ENCODE measurements around the gene NFAT5. TPM values are rescaled to one million over a fixed set of nuclear protein-coding genes. Genes with fewer than 3 reads are reported as not detected.

NFAT5 gene
- total RNA-seq, 1 experiment from 2014 or later = 21.0 TPM

- H4K20me1 ChIP-seq (ENCODE audit: control insufficient read depth, insufficient read depth, insufficient read length) = no peaks in the 10 kb centered on the region
- H3K18ac ChIP-seq (ENCODE audit: insufficient read length, low read depth, low read length) = no peak overlapping the region
- H3K36me3 Mint-ChIP-seq (ENCODE audit: insufficient read depth in 1 of 3, low read depth in 3 of 3) = no peaks in the 10 kb centered on the region; a peak in 3 of 7 replicates
- no peak overlapping the region for H3T11ph ChIP-seq (ENCODE audit: low read length)
- H3K4ac ChIP-seq (ENCODE audit: low read depth, low read length) = no peak overlapping the region
- H3K27me3 Mint-ChIP-seq (ENCODE audit: low read depth) = no peaks in the 10 kb centered on the region
- no peak overlapping the region for H2BK120ac ChIP-seq (ENCODE audit: low read depth, low read length, poor library complexity, severe bottlenecking)
- no peaks in the 10 kb centered on the region for H3K4me1 ChIP-seq (ENCODE audit: insufficient read depth, low read length)
- no peak overlapping the region for H3K4me3 Mint-ChIP-seq
- no peak overlapping the region for H4K91ac ChIP-seq (ENCODE audit: insufficient read length, low read depth, low read length)
- no peak overlapping the region for H2BK12ac ChIP-seq (ENCODE audit: insufficient read length, low read depth, low read length)
- DNase-seq = no peak
- H3K56ac ChIP-seq (ENCODE audit: insufficient read length, low read depth, low read length) = no peak overlapping the region
- H3K9me3 ChIP-seq (ENCODE audit: control insufficient read depth, low read depth, low read length) = no peaks in the 10 kb centered on the region
- H2AFZ ChIP-seq (ENCODE audit: low read length) = no peak overlapping the region
- H3K27me3 ChIP-seq (ENCODE audit: insufficient read depth, low read length) = no peaks in the 10 kb centered on the region
- no peaks in the 10 kb centered on the region for H3K23me2 ChIP-seq (ENCODE audit: insufficient read length, low read depth, low read length, poor library complexity, severe bottlenecking)
- H2BK15ac ChIP-seq (ENCODE audit: low read depth, low read length) = no peak overlapping the region
- no peak overlapping the region for H4K5ac ChIP-seq (ENCODE audit: insufficient read length, low read depth, low read length)
- no peak overlapping the region for H3K9ac ChIP-seq (ENCODE audit: extremely low read depth, insufficient read length, low read length)
- H3K23ac ChIP-seq (ENCODE audit: insufficient read length, low read depth, low read length) = no peak overlapping the region
- H3K27ac Mint-ChIP-seq = peak overlapping the region in 1 of 3 experiments; percentile 30; a peak in 2 of 7 replicates
- no peaks in the 10 kb centered on the region for H3K9me3 Mint-ChIP-seq
- no peak overlapping the region for H3K14ac ChIP-seq (ENCODE audit: insufficient read depth, low read length)
- no peak overlapping the region for H3K27ac ChIP-seq (ENCODE audit: insufficient read length, low read depth, low read length)
- no peak overlapping the region for H2BK5ac ChIP-seq (ENCODE audit: insufficient read length, low read length)
- H3K79me2 ChIP-seq (ENCODE audit: insufficient read depth, low read length) = peaks cover 1% of the 10 kb centered on the region; the same call in 1 of the 2 replicates
- no peak overlapping the region for H3K4me2 ChIP-seq (ENCODE audit: insufficient read depth, insufficient read length, low read length)
- no peak overlapping the region for H4K8ac ChIP-seq (replicated peaks; ENCODE audit: insufficient read length, low read depth, low read length)
- no peak overlapping the region for H2BK20ac ChIP-seq (ENCODE audit: low read depth, low read length, poor library complexity, severe bottlenecking)
- peaks cover 8 to 12% of the 10 kb centered on the region in 2 experiments for H3K4me1 Mint-ChIP-seq
- H2AK5ac ChIP-seq (ENCODE audit: insufficient read length, low read length) = no peak overlapping the region
- H3K79me1 ChIP-seq (ENCODE audit: insufficient read depth, low read depth, low read length, poor library complexity, severe bottlenecking) = no peaks in the 10 kb centered on the region
- TF ChIP-seq, protein P1, sequence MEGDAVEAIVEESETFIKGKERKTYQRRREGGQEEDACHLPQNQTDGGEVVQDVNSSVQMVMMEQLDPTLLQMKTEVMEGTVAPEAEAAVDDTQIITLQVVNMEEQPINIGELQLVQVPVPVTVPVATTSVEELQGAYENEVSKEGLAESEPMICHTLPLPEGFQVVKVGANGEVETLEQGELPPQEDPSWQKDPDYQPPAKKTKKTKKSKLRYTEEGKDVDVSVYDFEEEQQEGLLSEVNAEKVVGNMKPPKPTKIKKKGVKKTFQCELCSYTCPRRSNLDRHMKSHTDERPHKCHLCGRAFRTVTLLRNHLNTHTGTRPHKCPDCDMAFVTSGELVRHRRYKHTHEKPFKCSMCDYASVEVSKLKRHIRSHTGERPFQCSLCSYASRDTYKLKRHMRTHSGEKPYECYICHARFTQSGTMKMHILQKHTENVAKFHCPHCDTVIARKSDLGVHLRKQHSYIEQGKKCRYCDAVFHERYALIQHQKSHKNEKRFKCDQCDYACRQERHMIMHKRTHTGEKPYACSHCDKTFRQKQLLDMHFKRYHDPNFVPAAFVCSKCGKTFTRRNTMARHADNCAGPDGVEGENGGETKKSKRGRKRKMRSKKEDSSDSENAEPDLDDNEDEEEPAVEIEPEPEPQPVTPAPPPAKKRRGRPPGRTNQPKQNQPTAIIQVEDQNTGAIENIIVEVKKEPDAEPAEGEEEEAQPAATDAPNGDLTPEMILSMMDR (conservative IDR thresholded peaks at IDR 0.05) = no peak
These were observed 41.9 kb downstream of the NFAT5 start for GRCh38 chr16:69607674-69608073.

Measured in H9 (cell line).